HG03432 (cell line): ENCODE data around the gene COX5B.
"Not testable (repeated sequence)": the region's sequence is repeated elsewhere in the genome, so short reads cannot be mapped to it uniquely, and the experiment has no call there.

Experiments
- ATAC-seq: cut with Tn5 transposase; IDR thresholded peaks from one replicate; pipeline ENCODE4 v1.9.1; 2021; ENCODE audit warnings: mild to moderate bottlenecking, moderate library complexity; ENCODE audit not compliant: unreplicated experiment

Gene COX5B

GRCh38 chr2:97645695-97646629, at the start of gene COX5B:
TSS of gene COX5B (plus strand) at chr2:97646062. CDS start at chr2:97646087, 25 bp downstream.
- ATAC-seq = peak; percentile 94

GRCh38 chr2:97596180-97596579, 49.7 kb upstream of the COX5B start:
- ATAC-seq = not testable (repeated sequence)

- ATAC-seq = not testable (repeated sequence)
Measured at GRCh38 chr2:97601537-97601936, 44.3 kb upstream of the COX5B start.

- peak; percentile 40 for ATAC-seq
Measured at GRCh38 chr2:97605109-97605508, 40.8 kb upstream of the COX5B start.

- ATAC-seq = not testable (repeated sequence)
Measured at GRCh38 chr2:97605524-97606339, 40.1 kb upstream of the COX5B start.

GRCh38 chr2:97608745-97609144, 37.1 kb upstream of the COX5B start:
- ATAC-seq = not testable (repeated sequence)

- ATAC-seq = not testable (repeated sequence)
Measured at GRCh38 chr2:97611895-97612294, 34.0 kb upstream of the COX5B start.

- ATAC-seq = not testable (repeated sequence)
Measured at GRCh38 chr2:97615746-97616145, 30.1 kb upstream of the COX5B start.

- no peak for ATAC-seq
Measured at GRCh38 chr2:97617911-97618310, 28.0 kb upstream of the COX5B start.

GRCh38 chr2:97618939-97619827, 26.7 kb upstream of the COX5B start:
- ATAC-seq = peak; percentile 47

- ATAC-seq = not testable (repeated sequence)
Measured at GRCh38 chr2:97620492-97620891, 25.4 kb upstream of the COX5B start.

- ATAC-seq = not testable (repeated sequence)
Measured at GRCh38 chr2:97622976-97623375, 22.9 kb upstream of the COX5B start.

GRCh38 chr2:97625354-97626048, 20.4 kb upstream of the COX5B start:
- ATAC-seq = not testable (repeated sequence)

- not testable (repeated sequence) for ATAC-seq
Measured at GRCh38 chr2:97626049-97626430, 19.8 kb upstream of the COX5B start.

- ATAC-seq = no peak
Measured at GRCh38 chr2:97644023-97644717, 1.7 kb upstream of the COX5B start.

- ATAC-seq = peak; percentile 32
Measured at GRCh38 chr2:97645112-97645694, 659 bp upstream of the COX5B start.

- ATAC-seq = no peak
Measured at GRCh38 chr2:97646977-97647376, 1.1 kb downstream of the COX5B start.

GRCh38 chr2:97651114-97651513, 5.3 kb downstream of the COX5B start:
- no peak for ATAC-seq

- ATAC-seq = no peak
Measured at GRCh38 chr2:97653473-97653872, 7.6 kb downstream of the COX5B start.
